ENCODE data around the gene EIF2AK2. TPM values are rescaled to one million over a fixed set of nuclear protein-coding genes. Genes with fewer than 3 reads are reported as not detected.
A peak's percentile ranks its signal among the peaks of the same experiment; 100 is the strongest.

EIF2AK2 gene
- total and polyA plus RNA-seq, 3 donors from 2014 or later, result 8.5 to 23.7 (median 15.7) TPM

DNA sequence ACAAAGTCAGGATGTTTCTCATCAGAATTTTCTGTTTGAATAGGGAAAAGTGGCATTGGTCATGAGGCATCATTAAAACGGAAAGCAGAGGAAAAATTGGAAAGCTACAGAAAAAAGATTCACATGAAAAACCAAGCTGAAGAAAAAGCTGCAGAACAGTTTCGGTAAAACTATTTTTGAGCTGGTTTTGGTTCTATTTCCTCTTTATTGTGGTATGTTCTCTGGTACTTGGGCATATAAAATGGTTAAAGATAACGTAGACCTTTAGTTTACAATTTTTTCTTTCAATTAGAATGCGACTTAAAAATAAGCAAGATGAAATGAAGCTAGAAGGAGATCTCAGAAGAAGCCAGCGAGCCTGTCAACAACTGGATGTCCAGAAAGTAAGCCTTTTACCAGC, 64.9 kb downstream of the EIF2AK2 start:
- Histone ChIP-seq H3K9me3 (no peaks in the 10 kb centered on the region), H3K36me3 (ENCODE audit: low read depth, missing control alignments) (no peaks in the 10 kb centered on the region), H3K27me3 (no peaks in the 10 kb centered on the region), H3K4me1 (no peaks in the 10 kb centered on the region), H3K4me3 (no peak overlapping the region), H3K27ac (no peak overlapping the region)
- TF ChIP-seq, protein P1, sequence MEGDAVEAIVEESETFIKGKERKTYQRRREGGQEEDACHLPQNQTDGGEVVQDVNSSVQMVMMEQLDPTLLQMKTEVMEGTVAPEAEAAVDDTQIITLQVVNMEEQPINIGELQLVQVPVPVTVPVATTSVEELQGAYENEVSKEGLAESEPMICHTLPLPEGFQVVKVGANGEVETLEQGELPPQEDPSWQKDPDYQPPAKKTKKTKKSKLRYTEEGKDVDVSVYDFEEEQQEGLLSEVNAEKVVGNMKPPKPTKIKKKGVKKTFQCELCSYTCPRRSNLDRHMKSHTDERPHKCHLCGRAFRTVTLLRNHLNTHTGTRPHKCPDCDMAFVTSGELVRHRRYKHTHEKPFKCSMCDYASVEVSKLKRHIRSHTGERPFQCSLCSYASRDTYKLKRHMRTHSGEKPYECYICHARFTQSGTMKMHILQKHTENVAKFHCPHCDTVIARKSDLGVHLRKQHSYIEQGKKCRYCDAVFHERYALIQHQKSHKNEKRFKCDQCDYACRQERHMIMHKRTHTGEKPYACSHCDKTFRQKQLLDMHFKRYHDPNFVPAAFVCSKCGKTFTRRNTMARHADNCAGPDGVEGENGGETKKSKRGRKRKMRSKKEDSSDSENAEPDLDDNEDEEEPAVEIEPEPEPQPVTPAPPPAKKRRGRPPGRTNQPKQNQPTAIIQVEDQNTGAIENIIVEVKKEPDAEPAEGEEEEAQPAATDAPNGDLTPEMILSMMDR (IDR thresholded peaks at IDR 0.05), result no peak
- no peak for TF ChIP-seq POLR2A (IDR thresholded peaks at IDR 0.05)
- no peak for DNase-seq
- WGBS, 2 donors, result 85 to 86% methylated on average over 5 of the region's 5 CpGs
- intact Hi-C loops (cut with DNase I; ENCODE audit: low total_unique reads), result no loop called here

DNA sequence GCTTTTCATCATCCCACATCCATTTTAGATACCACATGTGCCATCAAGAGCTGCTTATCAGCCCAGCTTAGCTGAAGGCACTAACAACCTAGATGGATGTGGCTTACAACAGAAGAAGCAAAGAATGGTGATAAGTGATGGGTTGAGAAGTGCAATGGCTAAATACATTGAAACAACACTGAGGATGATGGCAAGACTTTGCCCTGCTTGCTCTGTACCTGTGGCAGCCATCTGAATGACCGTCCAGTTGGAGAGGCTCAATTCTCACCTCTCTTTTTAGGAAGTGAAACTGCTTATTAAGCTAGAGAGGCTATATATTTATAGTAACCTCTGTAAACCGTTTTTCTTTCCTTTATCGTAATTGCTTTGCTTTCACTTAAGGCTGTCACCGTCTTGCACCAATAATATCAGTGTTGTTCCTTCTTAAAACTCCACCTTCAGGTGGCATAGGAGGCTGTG, 66.7 kb downstream of the EIF2AK2 start:
- TF ChIP-seq, protein P1 (IDR thresholded peaks at IDR 0.05), result no peak
- TF ChIP-seq POLR2A (IDR thresholded peaks at IDR 0.05), result no peak
- Histone ChIP-seq H3K36me3 (ENCODE audit: low read depth, missing control alignments) (no peaks in the 10 kb centered on the region), H3K27me3 (no peaks in the 10 kb centered on the region), H3K27ac (no peak overlapping the region), H3K4me3 (no peak overlapping the region), H3K4me1 (peaks cover 8% of the 10 kb centered on the region), H3K9me3 (no peaks in the 10 kb centered on the region)
- intact Hi-C loops (cut with DNase I; ENCODE audit: low total_unique reads), result no loop called here
- 84 to 91% methylated on average over 4 of the region's 4 CpGs for WGBS, 2 donors
- DNase-seq, result no peak

DNA sequence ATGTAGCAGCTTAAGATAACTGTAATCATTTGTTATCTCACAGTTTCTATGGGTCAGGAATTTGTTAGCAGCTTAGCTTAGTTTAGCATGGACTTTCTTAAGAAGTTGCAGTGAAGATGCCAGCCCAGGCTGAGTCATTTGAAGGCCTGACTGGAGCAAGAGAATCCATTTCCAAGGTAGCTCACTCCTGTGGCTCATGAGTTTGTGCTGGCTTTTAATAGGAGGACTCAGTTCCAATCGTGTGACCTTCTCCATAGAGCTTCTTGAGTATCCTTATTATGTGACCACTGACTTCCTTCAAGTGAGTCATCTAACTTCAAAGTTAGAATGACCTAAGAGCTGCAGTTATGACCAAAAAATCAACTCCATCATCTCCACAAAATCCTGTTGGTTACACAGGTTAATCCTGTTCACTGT, 71.0 kb downstream of the EIF2AK2 start:
- WGBS, 2 donors, result 50 to 58% methylated on average over 1 of the region's 1 CpG
- TF ChIP-seq, protein P1 (IDR thresholded peaks at IDR 0.05), result no peak
- no peak for TF ChIP-seq POLR2A (IDR thresholded peaks at IDR 0.05)
- no peaks in the 10 kb centered on the region for H3K27me3 ChIP-seq
- H3K4me1 ChIP-seq, result peaks cover 21% of the 10 kb centered on the region
- H3K4me3 ChIP-seq, result no peak overlapping the region
- no peaks in the 10 kb centered on the region for H3K36me3 ChIP-seq (ENCODE audit: low read depth, missing control alignments)
- intact Hi-C loops (cut with DNase I; ENCODE audit: low total_unique reads), result no loop called here
- H3K9me3 ChIP-seq, result no peaks in the 10 kb centered on the region
- H3K27ac ChIP-seq, result no peak overlapping the region
- DNase-seq, result no peak

DNA sequence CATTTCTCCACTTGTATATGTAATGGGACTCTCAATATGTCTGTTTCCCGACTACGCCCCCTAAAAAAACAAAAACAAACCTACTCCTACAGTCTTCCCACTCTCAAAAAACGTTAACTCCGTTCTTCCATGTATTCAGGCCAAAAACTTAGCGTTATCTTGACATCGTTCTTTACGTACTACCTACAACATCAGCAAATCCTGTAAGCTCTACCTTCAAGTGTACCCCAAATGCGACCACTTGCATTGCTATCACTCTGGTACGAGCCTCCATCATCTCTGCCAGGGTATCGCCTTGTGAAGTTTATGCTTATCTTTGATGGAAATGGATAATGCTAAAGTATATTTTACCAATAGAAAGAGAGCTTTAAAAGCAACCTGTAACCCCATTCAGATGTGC, 72.0 kb downstream of the EIF2AK2 start:
- H3K4me1 ChIP-seq, result peaks cover 21% of the 10 kb centered on the region
- no peaks in the 10 kb centered on the region for H3K27me3 ChIP-seq
- peak overlapping the region; percentile 76 to 94 for H3K4me3 ChIP-seq
- no peak for DNase-seq
- H3K27ac ChIP-seq, result peak overlapping the region; percentile 56 to 62
- H3K36me3 ChIP-seq (ENCODE audit: low read depth, missing control alignments), result no peaks in the 10 kb centered on the region
- intact Hi-C loops (cut with DNase I; ENCODE audit: low total_unique reads), result no loop called here
- TF ChIP-seq, protein P1 (IDR thresholded peaks at IDR 0.05), result no peak
- no peak for TF ChIP-seq POLR2A (IDR thresholded peaks at IDR 0.05)
- H3K9me3 ChIP-seq, result no peaks in the 10 kb centered on the region
- WGBS, 2 donors, result 1 to 2% methylated on average over 10 of the region's 10 CpGs
